Measurements from ENCODE around the gene DCLK1. TPM values are rescaled to one million over a fixed set of nuclear protein-coding genes. Genes with fewer than 3 reads are reported as not detected.

DCLK1 gene
- total RNA-seq, 2 experiments from 2014 or later, result not detected

DNA sequence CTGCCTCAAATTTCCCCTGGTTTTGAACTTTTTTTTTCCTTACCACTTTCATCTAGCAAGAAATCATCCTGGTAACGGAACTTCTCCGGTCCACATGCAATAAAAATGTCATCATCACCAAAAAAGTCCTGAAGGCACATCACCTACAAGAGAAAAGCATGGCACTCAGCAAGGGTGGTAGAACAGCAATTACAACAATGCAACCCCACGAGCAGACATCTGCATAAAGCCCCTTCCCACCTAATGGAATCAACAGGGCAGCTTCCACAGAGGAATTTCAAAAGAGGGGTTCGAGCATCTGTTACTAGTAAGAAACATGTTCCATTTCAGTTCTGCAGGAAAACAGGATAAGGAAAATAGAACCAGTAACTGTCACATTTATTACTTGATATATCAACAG is 183.9 kb downstream of the DCLK1 start:
- ATAC-seq, result no peak
- no peaks in the 10 kb centered on the region for H3K36me3 Mint-ChIP-seq (ENCODE audit: low read depth)
- H3K4me3 Mint-ChIP-seq, result no peak overlapping the region
- H3K4me1 Mint-ChIP-seq (ENCODE audit: low read depth), result no peaks in the 10 kb centered on the region
- no peak for TF ChIP-seq CTCF (IDR thresholded peaks at IDR 0.05)
- no peaks in the 10 kb centered on the region for H3K27me3 Mint-ChIP-seq
- no peak overlapping the region for H3K27ac Mint-ChIP-seq
- POLR2A ChIA-PET, result interaction anchor here (0.6 kb wide), 1 partner anchor 305 kb away, joined by 4 read pairs; no protein-coding TSS in a partner anchor
- CTCF ChIA-PET, result no interaction called here
- intact Hi-C loops (cut with micrococcal nuclease), result no loop called here
- peaks cover 2% of the 10 kb centered on the region for H3K9me3 Mint-ChIP-seq
- DNase-seq, result no peak

DNA sequence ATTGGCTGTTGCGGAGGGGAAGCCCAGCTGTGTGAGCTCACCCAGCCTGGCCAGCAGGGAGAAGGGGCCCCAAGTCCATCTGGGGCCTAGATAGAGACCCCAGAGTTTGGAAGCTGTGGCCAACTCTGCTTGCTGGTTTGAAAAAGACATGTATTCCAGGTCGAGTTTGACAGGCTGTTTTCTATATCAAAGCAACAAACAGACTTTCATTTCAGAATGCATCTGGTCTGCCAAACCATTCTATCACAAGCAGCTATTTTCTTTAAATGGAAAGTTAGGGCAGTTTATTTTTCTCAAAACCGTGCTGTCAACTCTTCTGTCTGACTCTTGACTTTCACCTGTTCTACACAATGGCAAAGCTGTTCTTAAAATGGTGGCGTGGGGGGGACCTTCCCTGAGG is 185.8 kb downstream of the DCLK1 start:
- H3K36me3 Mint-ChIP-seq (ENCODE audit: low read depth), result no peaks in the 10 kb centered on the region
- peaks cover 2% of the 10 kb centered on the region for H3K9me3 Mint-ChIP-seq
- no peaks in the 10 kb centered on the region for H3K27me3 Mint-ChIP-seq
- CTCF ChIA-PET, result no interaction called here
- no peak overlapping the region for H3K27ac Mint-ChIP-seq
- DNase-seq (no peak), ATAC-seq (no peak)
- H3K4me3 Mint-ChIP-seq, result no peak overlapping the region
- POLR2A ChIA-PET, result no interaction called here
- intact Hi-C loops (cut with micrococcal nuclease), result no loop called here
- TF ChIP-seq CTCF (IDR thresholded peaks at IDR 0.05), result no peak
- no peaks in the 10 kb centered on the region for H3K4me1 Mint-ChIP-seq (ENCODE audit: low read depth)

DNA sequence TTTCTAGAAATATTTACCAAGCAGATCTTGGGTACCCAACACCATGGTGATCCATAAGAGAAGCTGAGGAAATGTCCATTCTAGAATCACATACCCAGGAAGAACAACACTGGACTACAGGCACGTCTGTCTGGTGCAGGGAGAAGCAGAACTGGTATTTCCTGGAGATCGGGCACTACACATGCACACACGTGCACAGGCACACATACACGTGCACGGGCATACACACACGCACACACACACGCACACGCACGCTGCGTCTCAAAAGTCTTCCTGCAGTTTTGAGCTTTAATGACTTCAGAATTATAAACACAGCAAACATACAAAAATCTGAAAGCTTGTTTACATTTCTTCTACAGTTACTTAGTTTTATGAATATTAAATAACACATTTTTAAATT is 189.8 kb downstream of the DCLK1 start:
- ChIA-PET CTCF (no interaction called here), POLR2A (interaction anchor here (1.0 kb wide), 1 partner anchor 309 kb away, joined by 3 read pairs; no protein-coding TSS in a partner anchor)
- no peak overlapping the region for H3K4me3 Mint-ChIP-seq
- H3K36me3 Mint-ChIP-seq (ENCODE audit: low read depth), result no peaks in the 10 kb centered on the region
- no peak for ATAC-seq
- DNase-seq, result no peak
- no peak for TF ChIP-seq CTCF (IDR thresholded peaks at IDR 0.05)
- H3K27ac Mint-ChIP-seq, result no peak overlapping the region
- intact Hi-C loops (cut with micrococcal nuclease), result no loop called here
- H3K4me1 Mint-ChIP-seq (ENCODE audit: low read depth), result no peaks in the 10 kb centered on the region
- H3K9me3 Mint-ChIP-seq, result peaks cover 2% of the 10 kb centered on the region
- no peaks in the 10 kb centered on the region for H3K27me3 Mint-ChIP-seq

- H3K4me1 Mint-ChIP-seq (ENCODE audit: low read depth), result no peaks in the 10 kb centered on the region
- no peak overlapping the region for H3K4me3 Mint-ChIP-seq
- ChIA-PET CTCF (no interaction called here), POLR2A (interaction anchor here (1.0 kb wide), 1 partner anchor 310 kb away, joined by 3 read pairs; no protein-coding TSS in a partner anchor)
- intact Hi-C loops (cut with micrococcal nuclease), result no loop called here
- H3K9me3 Mint-ChIP-seq, result peaks cover 2% of the 10 kb centered on the region
- DNase-seq (no peak), ATAC-seq (no peak)
- H3K36me3 Mint-ChIP-seq (ENCODE audit: low read depth), result no peaks in the 10 kb centered on the region
- no peak overlapping the region for H3K27ac Mint-ChIP-seq
- TF ChIP-seq CTCF (IDR thresholded peaks at IDR 0.05), result no peak
- no peaks in the 10 kb centered on the region for H3K27me3 Mint-ChIP-seq
Measured at GRCh38 chr13:35940734-35941133, 190.4 kb downstream of the DCLK1 start.

- Mint-ChIP-seq H3K4me3 (no peak overlapping the region), H3K27ac (no peak overlapping the region), H3K4me1 (ENCODE audit: low read depth) (no peaks in the 10 kb centered on the region), H3K27me3 (no peaks in the 10 kb centered on the region), H3K9me3 (peaks cover 6% of the 10 kb centered on the region), H3K36me3 (ENCODE audit: low read depth) (no peaks in the 10 kb centered on the region)
- intact Hi-C loops (cut with micrococcal nuclease), result no loop called here
- CTCF ChIA-PET, result no interaction called here
- no peak for DNase-seq
- no peak for TF ChIP-seq CTCF (IDR thresholded peaks at IDR 0.05)
- POLR2A ChIA-PET, result no interaction called here
- no peak for ATAC-seq
Measured at GRCh38 chr13:35936246-35936978, 194.8 kb downstream of the DCLK1 start.

Data from activated CD8-positive, alpha-beta T cell treated with anti-CD3 and anti-CD28 coated beads for 36 hours (primary cell).